Glutamatergic neuron (in vitro differentiated cells): Measurements from ENCODE around the gene ATP6V1D. TPM values are rescaled to one million over a fixed set of nuclear protein-coding genes. Genes with fewer than 3 reads are reported as not detected.
A peak's percentile ranks its signal among the peaks of the same experiment; 100 is the strongest.
"Not testable (repeated sequence)": the region's sequence is repeated elsewhere in the genome, so short reads cannot be mapped to it uniquely, and the experiment has no call there.

Experiments used
- DNase-seq: peaks from one replicate; pipeline ENCODE4 v3.0.0; 2022
- H3K27ac Mint-ChIP-seq: one replicate; pipeline ENCODE4 v1.8.0; 2020; ENCODE audit warnings: mild to moderate bottlenecking, mixed read lengths, inconsistent platforms; ENCODE audit not compliant: unreplicated experiment
- H3K27me3 Mint-ChIP-seq: one replicate; pipeline ENCODE4 v1.8.0; 2020; ENCODE audit warnings: mild to moderate bottlenecking, moderate library complexity, mixed read lengths, inconsistent platforms; ENCODE audit not compliant: unreplicated experiment
- H3K36me3 Mint-ChIP-seq: one replicate; pipeline ENCODE4 v1.8.0; 2020; ENCODE audit warnings: mild to moderate bottlenecking, mixed read lengths, inconsistent platforms; ENCODE audit not compliant: unreplicated experiment
- H3K4me1 Mint-ChIP-seq: one replicate; pipeline ENCODE4 v1.8.0; 2020; ENCODE audit warnings: mild to moderate bottlenecking, low read depth, mixed read lengths, inconsistent platforms; ENCODE audit not compliant: unreplicated experiment
- H3K4me3 Mint-ChIP-seq: one replicate; pipeline ENCODE4 v1.8.0; 2020; ENCODE audit warnings: mild to moderate bottlenecking, mixed read lengths, inconsistent platforms; ENCODE audit not compliant: unreplicated experiment
- H3K9me3 Mint-ChIP-seq: one replicate; pipeline ENCODE4 v1.8.0; 2020; ENCODE audit warnings: mild to moderate bottlenecking, moderate library complexity, mixed read lengths, inconsistent platforms; ENCODE audit not compliant: unreplicated experiment
- long read RNA-seq: library from polyadenylated mRNA; unstranded; transcript quantifications from one replicate; pipeline ENCODE4 v2.0.0, GENCODE V29; 2020; ENCODE audit not compliant: unreplicated experiment
- total RNA-seq: library from RNA; stranded (reverse); fragmentation: NEBNext Ultra II Directional; extraction: Animal tissue kit (Norgen Biotek cat#: 25700); gene quantifications from one replicate; pipeline ENCODE4 v1.2.1, GENCODE V29; 2021; ENCODE audit not compliant: unreplicated experiment
- TF ChIP-seq, protein P1 (sequence below): fragments of 200-600 bp; sonication (generic); IDR thresholded peaks from one replicate; pipeline ENCODE4 v1.5.0; 2021; ENCODE audit not compliant: partially characterized antibody, unreplicated experiment

ATP6V1D gene
- total RNA-seq = 108 TPM
- long read RNA-seq, transcript ATP6V1D-201 (9 exons, 1,845 nt) = major isoform, 81 of 94 reads
- long read RNA-seq, partial matches to known transcripts = 11 of 94 reads
- long read RNA-seq, other reads (novel, unspliced or antisense) = 0 of 94 reads

DNA sequence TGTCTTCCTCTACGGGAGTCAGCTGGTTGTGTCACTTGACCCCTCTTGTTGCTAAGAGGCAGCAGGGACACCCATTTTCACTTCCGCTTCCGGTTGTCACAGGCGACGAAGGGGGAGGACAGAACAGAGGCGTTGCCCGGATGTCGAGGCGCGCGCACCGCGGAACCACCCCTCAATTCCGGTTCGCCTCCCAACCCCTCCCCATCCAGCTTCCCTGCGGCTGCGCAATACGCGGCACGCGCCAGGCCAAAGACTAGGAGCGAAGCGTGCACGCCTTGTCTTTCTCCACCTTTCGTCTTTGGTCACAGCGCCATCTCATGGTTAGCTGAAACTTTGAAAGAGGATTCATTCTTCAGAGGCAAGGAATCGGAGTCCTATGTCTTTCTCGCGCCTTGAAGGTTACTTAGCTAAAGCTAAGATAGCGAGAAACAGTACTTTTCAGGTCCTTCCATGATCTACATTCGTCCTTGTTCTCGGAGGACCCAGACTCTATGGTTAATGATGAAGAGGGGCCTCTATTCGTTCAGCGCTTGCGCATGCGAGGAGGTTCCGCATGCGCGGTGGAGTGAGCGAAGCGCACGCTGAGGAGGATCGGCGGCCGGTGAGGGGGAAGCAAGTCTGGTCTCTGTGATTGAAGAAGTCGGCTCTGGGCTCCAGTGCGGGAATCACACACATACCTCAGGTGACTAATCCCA is at the start of gene ATP6V1D, which contains the start of gene EIF2S1:
TSS of gene ATP6V1D (minus strand) at position 30 of the 695 bp plus-strand sequence. CDS start 106 bp downstream, outside the sequence.
TSS of gene EIF2S1 (plus strand) at position 554 of the 695 bp plus-strand sequence. CDS start 4,440 bp downstream, outside the sequence.
- Mint-ChIP-seq H3K27ac (peak within 1 kb of the TSS; percentile 86), H3K27me3 (peaks cover 6% of the 10 kb centered on the region), H3K9me3 (peaks cover 12% of the 10 kb centered on the region), H3K4me3 (peak within 1 kb of the TSS; percentile 99), H3K36me3 (no peaks in the 10 kb centered on the region), H3K4me1 (peaks cover 13% of the 10 kb centered on the region)
- TF ChIP-seq, protein P1, sequence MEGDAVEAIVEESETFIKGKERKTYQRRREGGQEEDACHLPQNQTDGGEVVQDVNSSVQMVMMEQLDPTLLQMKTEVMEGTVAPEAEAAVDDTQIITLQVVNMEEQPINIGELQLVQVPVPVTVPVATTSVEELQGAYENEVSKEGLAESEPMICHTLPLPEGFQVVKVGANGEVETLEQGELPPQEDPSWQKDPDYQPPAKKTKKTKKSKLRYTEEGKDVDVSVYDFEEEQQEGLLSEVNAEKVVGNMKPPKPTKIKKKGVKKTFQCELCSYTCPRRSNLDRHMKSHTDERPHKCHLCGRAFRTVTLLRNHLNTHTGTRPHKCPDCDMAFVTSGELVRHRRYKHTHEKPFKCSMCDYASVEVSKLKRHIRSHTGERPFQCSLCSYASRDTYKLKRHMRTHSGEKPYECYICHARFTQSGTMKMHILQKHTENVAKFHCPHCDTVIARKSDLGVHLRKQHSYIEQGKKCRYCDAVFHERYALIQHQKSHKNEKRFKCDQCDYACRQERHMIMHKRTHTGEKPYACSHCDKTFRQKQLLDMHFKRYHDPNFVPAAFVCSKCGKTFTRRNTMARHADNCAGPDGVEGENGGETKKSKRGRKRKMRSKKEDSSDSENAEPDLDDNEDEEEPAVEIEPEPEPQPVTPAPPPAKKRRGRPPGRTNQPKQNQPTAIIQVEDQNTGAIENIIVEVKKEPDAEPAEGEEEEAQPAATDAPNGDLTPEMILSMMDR = peak; percentile 79
- peak; percentile 100 for DNase-seq

DNA sequence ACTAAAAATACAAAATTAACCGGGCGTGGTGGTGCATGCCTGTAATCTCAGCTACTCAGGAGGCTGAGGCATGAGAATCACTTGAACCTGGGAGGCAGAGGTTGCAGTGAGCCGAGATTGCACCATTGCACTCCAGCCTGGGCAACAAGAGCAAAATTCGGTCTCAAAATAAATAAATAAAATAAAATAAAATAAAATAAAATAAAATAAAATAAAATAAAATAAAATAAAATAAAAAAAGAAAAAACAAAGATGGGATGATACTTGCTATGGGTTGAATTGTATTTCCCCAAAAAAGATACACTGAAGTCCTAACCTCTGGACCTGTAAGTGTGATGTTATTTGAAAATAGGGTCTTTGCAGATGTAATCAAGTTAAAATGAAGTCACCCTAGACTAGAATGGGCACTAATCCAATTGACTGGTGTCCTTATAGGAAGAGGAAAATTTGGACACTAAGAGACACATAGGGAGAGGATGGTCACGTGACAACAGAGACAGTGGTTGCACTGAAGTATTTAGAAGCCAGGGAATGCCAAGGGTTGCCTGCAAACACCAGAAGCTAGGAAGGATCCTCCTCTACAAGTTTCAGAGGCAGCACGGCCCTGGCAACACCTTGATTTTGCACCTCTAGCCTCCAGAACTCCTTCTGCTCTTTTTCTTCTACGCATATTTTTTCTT is 48.7 kb upstream of the ATP6V1D start:
- H3K4me1 Mint-ChIP-seq, H3K27ac Mint-ChIP-seq, H3K27me3 Mint-ChIP-seq, H3K4me3 Mint-ChIP-seq, H3K36me3 Mint-ChIP-seq, H3K9me3 Mint-ChIP-seq, DNase-seq: not testable (repeated sequence)

DNA sequence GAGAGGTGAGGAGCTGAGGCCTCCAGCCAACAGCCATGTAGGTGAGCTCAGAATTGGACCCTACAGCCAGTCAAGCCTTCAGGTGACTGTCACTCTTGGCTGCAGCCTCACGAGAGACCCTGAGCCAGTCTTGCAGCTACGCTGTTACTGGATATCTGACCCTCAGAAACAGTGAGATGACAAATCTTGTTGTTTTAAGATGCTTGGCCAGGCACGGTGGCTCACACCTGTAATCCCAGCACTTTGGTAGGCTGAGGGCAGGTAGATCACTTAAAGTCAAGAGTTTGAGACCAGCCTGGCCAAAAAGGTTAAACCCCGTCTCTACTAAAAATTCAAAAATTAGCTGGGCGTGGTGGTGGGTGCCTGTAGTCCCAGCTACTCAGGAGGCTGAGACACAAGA is 46.2 kb upstream of the ATP6V1D start:
- TF ChIP-seq, protein P1 = no peak
- no peaks in the 10 kb centered on the region for H3K36me3 Mint-ChIP-seq
- H3K9me3 Mint-ChIP-seq = no peaks in the 10 kb centered on the region
- H3K27ac Mint-ChIP-seq = no peak overlapping the region
- peaks cover 2% of the 10 kb centered on the region for H3K27me3 Mint-ChIP-seq
- H3K4me1 Mint-ChIP-seq = no peaks in the 10 kb centered on the region
- no peak overlapping the region for H3K4me3 Mint-ChIP-seq
- DNase-seq = no peak

DNA sequence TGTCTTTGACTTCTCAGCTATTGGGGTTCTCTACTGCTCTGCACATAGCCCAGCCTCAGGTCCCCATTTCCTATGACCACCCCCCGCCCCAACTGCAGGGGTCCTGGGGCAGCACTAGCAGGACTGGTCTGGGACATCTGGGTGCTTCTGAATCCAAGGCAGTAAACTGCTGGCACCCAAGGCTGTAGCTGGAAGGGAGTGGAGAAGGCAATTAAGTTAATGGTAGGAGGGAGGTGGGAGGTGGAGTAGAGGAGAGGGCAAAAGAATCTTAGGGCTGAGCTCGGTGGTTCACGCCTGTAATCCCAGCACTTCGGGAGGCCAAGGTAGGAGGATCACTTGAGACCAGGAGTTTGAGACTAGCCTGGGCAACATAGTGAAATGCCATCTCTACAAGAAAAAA is 40.8 kb upstream of the ATP6V1D start:
- no peaks in the 10 kb centered on the region for H3K4me1 Mint-ChIP-seq
- no peaks in the 10 kb centered on the region for H3K36me3 Mint-ChIP-seq
- H3K4me3 Mint-ChIP-seq = no peak overlapping the region
- TF ChIP-seq, protein P1 = no peak
- no peaks in the 10 kb centered on the region for H3K27me3 Mint-ChIP-seq
- H3K9me3 Mint-ChIP-seq = peaks cover 2% of the 10 kb centered on the region
- no peak overlapping the region for H3K27ac Mint-ChIP-seq
- no peak for DNase-seq

DNA sequence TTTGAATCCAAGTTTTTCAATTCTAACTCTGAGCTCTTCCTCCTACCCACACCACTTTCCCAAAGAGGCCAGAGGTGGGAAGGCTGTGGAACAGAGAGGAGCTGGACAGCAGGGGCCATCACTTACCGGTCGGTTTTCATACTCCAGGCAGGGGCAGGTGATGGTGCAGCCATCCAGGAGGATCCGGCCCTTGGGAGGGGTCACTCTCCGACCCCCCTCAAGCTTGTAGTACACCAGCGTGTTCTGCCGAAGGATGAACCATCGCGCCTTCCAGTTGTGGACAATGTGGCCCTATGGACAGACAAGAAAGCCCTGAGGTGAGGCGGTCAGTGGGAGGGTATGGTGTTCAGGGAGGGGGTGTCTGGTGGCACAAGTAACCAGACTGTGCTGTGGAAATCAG is 37.9 kb upstream of the ATP6V1D start:
- no peak overlapping the region for H3K4me3 Mint-ChIP-seq
- H3K27me3 Mint-ChIP-seq = no peaks in the 10 kb centered on the region
- H3K9me3 Mint-ChIP-seq = peaks cover 2% of the 10 kb centered on the region
- no peak for DNase-seq
- H3K36me3 Mint-ChIP-seq = no peaks in the 10 kb centered on the region
- no peaks in the 10 kb centered on the region for H3K4me1 Mint-ChIP-seq
- no peak overlapping the region for H3K27ac Mint-ChIP-seq
- TF ChIP-seq, protein P1 = no peak
